Measurements from ENCODE around the gene HHEX. TPM values are rescaled to one million over a fixed set of nuclear protein-coding genes. Genes with fewer than 3 reads are reported as not detected.

The HHEX gene
- total and polyA plus RNA-seq, 2 of the 8 experiments (the other 6 are each of a cell fraction or from before 2014, with no cell fraction given), result 0.56 to 1.5 TPM

- Histone ChIP-seq H3K4me1 (replicated peaks in 1 of 4; ENCODE audit: control insufficient read depth in 3 of 4, insufficient read depth in 4 of 4, low read length in 3 of 4) (peaks cover 0 to 5% (median 0%) of the 10 kb centered on the region in 4 experiments; a peak in 4 of 7 replicates), H2AFZ (ENCODE audit: low read length) (peak overlapping the region; percentile 94), H3K9ac (replicated peaks in 1 of 4; ENCODE audit: extremely low read depth in 1 of 4, low read depth in 3 of 4, low read length in 3 of 4) (no peak overlapping the region; a peak in 1 of 7 replicates), H2BK12ac (ENCODE audit: low read depth, low read length) (no peak overlapping the region), H3K4ac (replicated peaks; ENCODE audit: insufficient read length, low read depth, low read length) (no peak overlapping the region), H2BK15ac (ENCODE audit: low read length) (no peak overlapping the region), H4K5ac (ENCODE audit: insufficient read length, low read depth, low read length) (no peak overlapping the region), H3K56ac (replicated peaks; ENCODE audit: insufficient read length, low read depth, low read length) (no peak overlapping the region), H4K20me1 (replicated peaks in 1 of 2; ENCODE audit: control insufficient read depth in 1 of 2, insufficient read depth in 2 of 2, low read length in 2 of 2) (no peaks in the 10 kb centered on the region), H3K36me3 (ENCODE audit: control insufficient read depth in 2 of 4, insufficient read depth in 4 of 4, low read length in 3 of 4) (peaks cover 0 to 2% (median 0%) of the 10 kb centered on the region in 4 experiments; a peak in 1 of 8 replicates), H3K23me2 (ENCODE audit: low read depth, low read length) (peaks cover 9% of the 10 kb centered on the region; the same call in 1 of the 2 replicates), H3K18ac (ENCODE audit: extremely low read depth, low read length) (no peak overlapping the region; the same call in 1 of the 2 replicates), H3K4me2 (ENCODE audit: insufficient read depth in 1 of 2, low read depth in 2 of 2, low read length in 2 of 2) (peak overlapping the region; percentile 61 to 68), H2BK5ac (ENCODE audit: low read depth, low read length) (no peak overlapping the region), H3K14ac (ENCODE audit: insufficient read length) (no peak overlapping the region), H3K9me3 (ENCODE audit: insufficient read depth in 2 of 2, low read depth in 1 of 2, low read length in 1 of 2) (no peaks in the 10 kb centered on the region), H3K79me1 (ENCODE audit: low read depth, low read length) (no peaks in the 10 kb centered on the region), H3K4me3 (ENCODE audit: extremely low read depth in 1 of 4, insufficient read depth in 2 of 4, low read depth in 3 of 4, low read length in 4 of 4) (peak overlapping the region; percentile 26 to 72 (median 56)), H3K23ac (ENCODE audit: insufficient read length) (no peak overlapping the region), H2BK20ac (ENCODE audit: low read length) (no peak overlapping the region), H4K91ac (replicated peaks; ENCODE audit: insufficient read length, low read length) (no peak overlapping the region), H4K8ac (ENCODE audit: extremely low read depth, insufficient read depth, low read length) (no peak overlapping the region), H3K79me2 (ENCODE audit: control insufficient read depth in 1 of 2, insufficient read depth in 2 of 2, low read length in 2 of 2) (no peaks in the 10 kb centered on the region), H3K27ac (ENCODE audit: low read depth, low read length) (no peak overlapping the region), H2AK5ac (ENCODE audit: low read depth, low read length) (no peak overlapping the region), H3K27me3 (replicated peaks in 1 of 4; ENCODE audit: control insufficient read depth in 3 of 4, extremely low read depth in 1 of 4, insufficient read depth in 3 of 4, low read length in 3 of 4) (peaks cover 22 to 58% (median 47%) of the 10 kb centered on the region in 4 experiments), H2BK120ac (replicated peaks; ENCODE audit: low read depth, low read length) (no peak overlapping the region)
- 2% methylated on average over 32 of the region's 32 CpGs; no CpG with 5 or more reads in 1 of the 2 experiments for WGBS, 2 experiments (ENCODE audit: extremely low coverage in 1 of 2, insufficient coverage in 1 of 2, insufficient read length in 1 of 2, insufficient replicate concordance in 2 of 2, low coverage in 1 of 2, low lambda C conversion rate in 2 of 2, missing lambda C conversion rate in 1 of 2)
- ChIA-PET CTCF (ENCODE audit: partially characterized antibody) (interaction anchor here (0.6 to 0.7 kb wide), 3 partner anchors 15 to 1295 kb away, joined by 3 read pairs; no protein-coding TSS in a partner anchor), POLR2A (ENCODE audit: partially characterized antibody) (interaction anchor here (1.2 to 1.3 kb wide), 2 partner anchors 9 to 11 kb away, joined by 3 to 4 read pairs; no protein-coding TSS in a partner anchor)
- no peak for FAIRE-seq
- DNase-seq (ENCODE audit: low read depth in 1 of 2, low spot score in 2 of 2), result peak in 1 of 2 experiments; percentile 69
- TF ChIP-seq CREB1 (IDR thresholded peaks at IDR 0.05), result 0 out of 2 replicates have a peak, but pooled peaks have one; percentile 31
- no peak for TF ChIP-seq POLR2A (IDR thresholded peaks at IDR 0.05; ENCODE audit: control extremely low read depth in 1 of 2, low read depth in 2 of 2, low read length in 2 of 2)
- peak; percentile 84 for TF ChIP-seq KDM4A (IDR thresholded peaks at IDR 0.05; ENCODE audit: low read depth, low read length, severe bottlenecking)
- TF ChIP-seq SUZ12 (IDR thresholded peaks at IDR 0.05; ENCODE audit: low read length), result peak; percentile 51; the same call in 1 of the 2 replicates
- TF ChIP-seq TCF12 (IDR thresholded peaks at IDR 0.05; ENCODE audit: low read depth, low read length), result no peak
- peak; percentile 24; the same call in 1 of the 2 replicates for TF ChIP-seq RBBP5 (IDR thresholded peaks at IDR 0.05; ENCODE audit: borderline replicate concordance, low read depth, low read length)
- peak; percentile 54 for TF ChIP-seq EZH2 (IDR thresholded peaks at IDR 0.05; ENCODE audit: low read depth, low read length, severe bottlenecking)
- TF ChIP-seq CHD2 (IDR thresholded peaks at IDR 0.05; ENCODE audit: low read length), result no peak
- peak; percentile 36; the same call in 1 of the 2 replicates for TF ChIP-seq E2F6 (IDR thresholded peaks at IDR 0.05)
- TF ChIP-seq JUND (IDR thresholded peaks at IDR 0.05; ENCODE audit: low read length), result no peak
- TF ChIP-seq CTBP2 (IDR thresholded peaks at IDR 0.05; ENCODE audit: borderline replicate concordance, insufficient read depth, insufficient read length, low read length), result no peak
Measured at GRCh38 chr10:92699518-92700381, 10.0 kb downstream of the HHEX start.

All from H1 (cell line).